Stimulated activated naive CD4-positive, alpha-beta T cell treated with Interleukin-2 at 50 U/mL for 16 hours (primary cell): ENCODE measurements around the gene DCDC1.

Experiments used
- DNase-seq: peaks from one replicate; lab custom pipeline; 2025; lab: John Stamatoyannopoulos, UW

DCDC1 gene

DNA sequence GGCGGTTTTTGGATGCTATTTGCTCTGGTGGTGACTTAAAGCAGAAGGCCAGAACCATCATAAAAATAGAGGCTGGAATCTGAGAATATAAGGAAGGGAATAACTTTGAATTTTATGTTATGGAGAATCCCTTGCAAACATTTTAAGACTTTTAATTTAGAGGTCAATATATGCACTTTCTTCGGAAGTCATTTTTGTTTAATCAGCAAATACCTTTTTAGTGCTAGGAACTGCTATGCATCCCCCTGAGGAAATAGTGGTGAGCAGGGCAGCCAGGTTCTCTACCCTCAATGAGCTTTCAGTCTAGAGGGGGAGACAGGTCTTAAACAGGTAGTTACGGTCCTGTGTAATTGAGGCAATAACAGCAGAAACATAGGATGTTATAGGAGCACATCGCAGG is 516.9 kb downstream of the DCDC1 start:
- no peak for DNase-seq

DNA sequence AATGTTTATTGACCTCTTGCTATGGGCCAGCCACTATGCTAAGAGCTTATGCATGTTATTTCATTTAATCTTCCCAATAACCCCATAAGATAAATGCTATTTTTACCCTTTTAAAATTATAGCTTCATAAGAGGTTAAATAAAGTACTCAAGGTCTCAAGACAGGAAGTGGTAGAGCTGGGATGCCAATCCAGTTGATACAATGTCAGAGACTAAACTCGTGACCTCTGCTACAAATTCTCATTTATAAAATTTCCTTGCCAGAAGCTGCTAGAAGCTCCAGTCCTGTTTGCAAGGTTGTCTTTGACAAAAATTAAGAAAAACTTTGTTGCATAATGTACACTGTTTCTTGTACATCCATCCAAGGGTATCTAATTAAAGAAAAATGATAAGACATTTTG is 517.4 kb downstream of the DCDC1 start:
- DNase-seq, result no peak

DNA sequence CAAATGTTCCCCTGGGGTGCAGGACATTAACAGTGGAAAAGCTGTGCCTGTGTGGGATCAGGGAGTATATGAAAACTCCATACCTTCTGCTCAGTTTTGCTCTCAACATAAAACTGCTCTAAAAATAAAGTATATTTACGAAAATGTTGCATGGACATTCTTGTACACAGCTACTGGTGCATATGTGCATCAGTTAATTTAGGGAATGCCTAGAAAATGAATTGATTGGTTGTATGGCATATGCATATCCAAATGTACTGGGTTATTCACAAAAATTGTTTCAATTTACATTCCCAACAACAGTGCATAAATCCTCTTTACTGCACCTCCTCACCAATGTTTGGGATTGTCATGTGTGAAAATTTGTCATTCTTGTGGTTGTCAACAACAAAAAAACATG is 532.3 kb downstream of the DCDC1 start:
- DNase-seq, result no peak

DNA sequence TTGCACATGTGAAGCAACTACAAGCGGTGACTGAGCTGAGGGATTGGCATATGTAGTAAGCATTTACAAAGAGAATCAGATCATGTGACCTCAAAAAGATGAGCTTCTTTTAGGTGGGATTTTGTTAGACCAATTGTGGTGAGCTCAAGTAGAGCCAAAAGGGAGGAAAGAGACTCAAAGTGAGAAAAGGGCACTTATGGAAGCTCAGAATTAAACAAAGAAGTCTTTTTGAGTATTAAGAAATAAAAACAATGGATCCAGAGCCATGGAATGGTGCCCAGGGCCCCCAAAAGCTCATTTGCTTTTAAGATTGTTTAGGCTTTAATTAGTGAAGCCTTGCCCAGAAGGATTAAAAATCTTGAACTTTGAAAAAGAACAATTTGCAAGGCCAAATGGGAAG is 536.7 kb downstream of the DCDC1 start:
- no peak for DNase-seq

DNA sequence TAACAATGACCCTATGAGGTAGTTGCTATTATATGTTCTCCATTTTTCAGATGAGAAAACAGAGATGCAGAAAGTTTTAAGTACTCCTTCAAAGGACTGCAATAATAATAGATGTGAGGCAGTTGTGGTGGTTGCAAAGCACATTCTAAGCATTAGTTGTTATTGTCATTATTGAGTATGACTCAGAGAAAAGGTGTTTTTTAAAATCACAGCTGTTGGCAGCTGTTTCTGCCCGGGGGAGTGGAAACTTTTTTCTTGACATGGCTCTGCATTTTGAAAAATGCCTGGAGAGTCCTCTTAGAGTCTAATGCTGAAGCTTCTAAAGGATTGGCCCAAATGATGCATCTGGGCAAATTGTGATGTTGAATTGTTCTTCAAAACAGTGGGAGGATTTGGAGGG is 538.9 kb downstream of the DCDC1 start:
- no peak for DNase-seq

DNA sequence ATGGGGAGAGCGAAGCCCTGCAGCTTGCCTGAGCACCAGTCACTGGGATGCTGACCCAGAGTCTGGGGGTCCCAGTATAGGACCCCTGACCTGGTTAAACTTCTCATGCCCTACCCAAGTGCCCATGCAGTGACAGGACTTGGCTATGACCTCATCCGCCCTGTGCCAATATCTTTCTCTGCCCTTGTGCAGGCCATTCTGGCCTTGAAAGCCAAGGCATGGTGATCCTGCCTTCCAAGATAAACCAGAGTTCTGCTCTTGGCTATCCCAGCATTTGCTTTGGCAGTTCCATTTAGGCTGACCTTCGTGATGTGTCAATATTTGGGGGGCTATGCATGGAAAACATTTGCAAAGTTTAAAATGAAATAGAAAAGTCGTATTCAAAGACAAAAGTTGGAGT is 542.6 kb downstream of the DCDC1 start:
- no peak for DNase-seq

DNA sequence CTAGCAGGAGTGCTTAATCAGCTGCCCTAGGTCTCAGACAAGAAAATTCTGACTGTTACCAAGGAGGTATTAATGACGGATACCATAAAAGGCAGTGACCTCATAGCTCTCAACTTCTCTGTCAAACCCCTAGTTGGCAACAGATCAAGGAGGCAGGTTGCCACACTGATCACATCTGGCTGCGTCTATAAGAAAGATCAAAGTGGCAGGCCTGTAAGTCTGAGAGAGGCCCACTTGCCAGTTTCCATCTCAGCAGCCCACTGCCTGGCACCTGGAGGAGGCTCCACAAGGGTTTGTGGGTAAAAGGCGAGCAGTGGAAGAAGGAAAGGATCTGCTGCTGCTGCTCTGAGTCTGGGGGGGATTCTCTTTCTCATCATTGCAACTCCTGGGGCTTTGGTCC is 543.8 kb downstream of the DCDC1 start:
- DNase-seq, result no peak

DNA sequence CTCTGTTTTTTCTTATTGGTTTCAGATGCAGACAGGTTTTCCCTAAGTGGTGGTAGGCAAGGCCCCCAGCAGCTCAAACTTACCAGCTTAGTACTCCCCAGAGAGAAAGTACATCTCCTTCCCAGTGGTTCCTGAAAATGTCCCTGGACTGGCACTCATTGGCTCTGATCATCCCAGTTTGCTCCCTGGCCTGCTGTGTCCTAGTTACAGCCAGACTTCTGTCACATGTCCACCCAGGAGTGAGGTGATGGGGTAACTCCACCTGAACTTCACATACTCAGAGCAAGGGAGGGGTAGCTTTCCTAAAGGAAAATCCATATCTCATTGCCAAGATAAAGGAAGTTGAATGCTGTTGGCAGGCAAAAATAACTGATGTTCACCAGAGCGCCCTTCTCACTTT is 546.4 kb downstream of the DCDC1 start:
- no peak for DNase-seq

DNA sequence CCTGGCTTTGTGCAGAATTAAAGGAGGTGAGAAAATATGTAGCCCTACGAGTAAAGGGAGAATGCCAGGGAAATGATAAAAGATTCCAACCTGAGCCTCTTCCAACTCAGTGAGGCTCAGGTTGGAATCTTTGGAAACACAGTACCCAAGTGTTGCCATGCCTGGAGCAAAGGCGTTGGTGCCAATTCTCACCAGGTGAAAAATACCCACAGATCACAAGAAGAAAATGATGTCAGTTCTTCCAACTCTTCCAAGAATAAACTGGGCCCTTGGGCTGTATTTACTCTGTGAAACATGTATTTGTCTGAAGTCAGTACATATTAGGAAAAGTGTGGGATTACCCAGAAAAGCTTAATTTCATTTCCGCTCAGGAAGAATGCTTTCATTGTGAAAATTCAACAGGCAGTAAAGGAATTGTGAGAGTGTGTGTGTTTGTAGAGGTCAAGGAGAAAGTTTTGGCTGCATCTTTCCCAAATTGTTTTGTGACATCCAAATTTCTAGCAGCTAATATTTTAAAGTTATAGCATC is 548.0 kb downstream of the DCDC1 start:
- DNase-seq, result no peak

DNA sequence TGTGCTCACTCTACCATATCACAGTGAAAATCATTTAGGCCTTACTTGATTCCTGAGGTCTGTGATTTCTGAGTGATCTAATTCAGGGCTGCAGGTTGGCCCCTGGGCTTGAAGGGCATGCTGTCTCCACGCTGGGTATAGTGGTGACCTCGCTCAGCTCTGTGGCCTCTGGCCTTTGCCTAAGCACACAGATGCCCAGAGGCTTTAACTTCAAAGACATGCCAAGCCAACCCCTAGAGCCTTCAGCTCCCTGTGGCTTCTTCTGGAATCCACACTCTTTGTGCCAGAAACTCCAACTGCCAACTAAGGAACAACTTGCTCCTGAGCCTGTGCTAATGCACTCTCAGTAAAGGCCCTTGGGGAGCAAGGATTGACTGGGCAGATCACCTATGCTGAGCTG is 550.8 kb downstream of the DCDC1 start:
- DNase-seq, result no peak

DNA sequence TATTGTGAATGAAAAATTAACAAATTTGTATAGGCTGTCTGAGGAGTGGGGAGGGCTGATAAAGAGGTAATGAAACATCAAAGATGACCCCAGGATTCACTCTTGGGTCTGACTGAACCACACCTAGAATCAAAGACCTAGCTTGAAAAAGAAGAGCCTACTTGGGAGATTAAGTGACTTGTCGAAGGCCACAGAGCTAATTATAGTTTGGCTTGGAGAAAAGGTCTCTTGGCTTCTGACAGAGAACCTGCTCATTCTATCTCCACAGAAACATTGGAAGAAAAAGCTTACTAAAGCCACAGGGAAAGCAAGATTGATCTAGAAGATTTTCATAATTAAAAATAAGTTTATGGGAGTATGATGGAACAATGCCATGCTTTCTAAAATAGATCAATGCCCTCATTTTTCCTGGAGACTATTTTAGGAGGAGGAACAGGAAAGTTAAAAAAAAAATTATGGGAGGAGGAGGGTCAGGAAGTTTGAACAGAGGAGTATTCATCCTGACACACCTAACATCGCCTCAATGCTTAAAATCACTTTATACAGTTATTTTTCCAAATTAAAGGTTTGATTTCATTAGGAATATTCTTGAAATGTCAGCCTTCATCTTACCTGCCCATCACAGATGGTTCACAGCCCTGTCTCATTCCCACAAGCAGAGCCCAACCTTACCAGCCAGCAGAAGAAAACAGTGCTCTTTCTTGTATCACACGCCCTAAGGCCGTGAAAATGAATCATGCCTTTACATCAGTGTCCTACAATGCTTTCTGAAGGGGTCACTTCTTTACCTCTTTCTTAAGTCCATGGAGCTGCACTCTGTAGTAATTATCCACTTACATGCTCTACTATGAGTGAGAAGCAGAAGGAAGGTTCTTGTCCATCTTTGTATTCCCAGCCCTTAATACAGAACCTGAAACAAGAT is 552.3 kb downstream of the DCDC1 start:
- DNase-seq, result no peak

DNA sequence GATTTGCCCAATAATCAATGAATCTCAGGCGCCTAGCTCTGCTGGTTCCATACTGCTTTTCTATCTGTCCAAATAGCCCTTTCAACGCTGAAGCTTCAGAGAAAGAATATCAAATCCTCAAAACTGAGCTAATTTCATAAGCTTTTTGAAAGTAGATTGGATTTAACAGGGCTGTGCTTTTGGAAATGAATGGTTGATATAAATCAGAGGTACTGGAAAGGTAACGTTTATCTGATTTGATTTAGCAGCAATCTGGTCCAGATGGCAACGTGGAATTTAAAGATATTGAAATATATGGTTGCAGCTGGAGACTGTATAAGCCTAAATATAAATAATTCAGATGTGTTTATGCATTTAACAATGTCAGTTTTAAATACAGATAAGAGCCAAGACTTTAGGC is 553.9 kb downstream of the DCDC1 start:
- no peak for DNase-seq

DNA sequence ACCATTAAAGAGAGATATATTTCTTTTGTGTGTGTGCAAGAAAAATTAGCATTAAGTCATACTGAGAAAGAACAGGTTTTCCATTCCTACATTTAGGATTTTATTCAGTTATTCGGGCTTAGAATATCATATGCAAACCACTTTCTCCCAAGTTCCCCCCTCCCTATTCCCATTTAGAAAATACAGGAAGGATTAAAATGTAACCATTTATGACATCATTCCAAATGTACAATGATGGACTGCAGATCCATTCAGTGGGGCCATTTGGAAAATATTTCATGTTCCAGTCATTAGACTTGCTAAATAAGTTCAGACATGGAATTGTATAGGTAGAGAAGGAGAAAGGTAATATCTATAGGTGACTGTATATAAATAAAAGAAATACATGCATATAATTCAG is 554.8 kb downstream of the DCDC1 start:
- DNase-seq, result no peak
